ENCODE measurements around the gene TMEM25.

Gene TMEM25

GRCh38 chr11:118524356-118524755 lies 6.6 kb upstream of the TMEM25 start:
- CTCF ChIA-PET, result interaction anchor here (0.7 to 0.9 kb wide), 2 partner anchors 20 to 43 kb away, joined by 3 read pairs; no protein-coding TSS in a partner anchor
- no peak for DNase-seq (ENCODE audit: extremely low spot score)
- POLR2A ChIA-PET, result no interaction called here
- TF ChIP-seq CTBP1 (IDR thresholded peaks at IDR 0.05; ENCODE audit: borderline replicate concordance) (no peak), NFRKB (IDR thresholded peaks at IDR 0.05) (no peak), FOXK2 (IDR thresholded peaks at IDR 0.05) (no peak), BHLHE40 (IDR thresholded peaks at IDR 0.05; ENCODE audit: borderline replicate concordance) (no peak), FOXM1 (IDR thresholded peaks at IDR 0.05; ENCODE audit: borderline replicate concordance) (no peak), SUZ12 (IDR thresholded peaks at IDR 0.05) (no peak), ELF4 (IDR thresholded peaks at IDR 0.05) (no peak), L3MBTL2 (conservative IDR thresholded peaks at IDR 0.05) (no peak), PKNOX1 (IDR thresholded peaks at IDR 0.05) (no peak), ARNT (IDR thresholded peaks at IDR 0.05) (no peak), FOXA1 (IDR thresholded peaks at IDR 0.05) (no peak), HDGF (IDR thresholded peaks at IDR 0.05; ENCODE audit: borderline replicate concordance) (no peak), ZNF384 (IDR thresholded peaks at IDR 0.05) (no peak), TARDBP (IDR thresholded peaks at IDR 0.05) (no peak), SP1 (IDR thresholded peaks at IDR 0.05) (no peak), LEF1 (IDR thresholded peaks at IDR 0.05; ENCODE audit: borderline replicate concordance) (no peak)

GRCh38 chr11:118524757-118525470 lies 6.1 kb upstream of the TMEM25 start:
- TF ChIP-seq TARDBP (IDR thresholded peaks at IDR 0.05), result no peak
- no peak for TF ChIP-seq FOXA1 (IDR thresholded peaks at IDR 0.05)
- no peak for TF ChIP-seq ELF4 (IDR thresholded peaks at IDR 0.05)
- no peak for TF ChIP-seq LEF1 (IDR thresholded peaks at IDR 0.05; ENCODE audit: borderline replicate concordance)
- no peak for TF ChIP-seq BHLHE40 (IDR thresholded peaks at IDR 0.05; ENCODE audit: borderline replicate concordance)
- no peak for TF ChIP-seq FOXK2 (IDR thresholded peaks at IDR 0.05)
- TF ChIP-seq PKNOX1 (IDR thresholded peaks at IDR 0.05), result no peak
- no peak for TF ChIP-seq ZNF384 (IDR thresholded peaks at IDR 0.05)
- no peak for TF ChIP-seq SP1 (IDR thresholded peaks at IDR 0.05)
- TF ChIP-seq SUZ12 (IDR thresholded peaks at IDR 0.05), result no peak
- no peak for TF ChIP-seq FOXM1 (IDR thresholded peaks at IDR 0.05; ENCODE audit: borderline replicate concordance)
- TF ChIP-seq CTBP1 (IDR thresholded peaks at IDR 0.05; ENCODE audit: borderline replicate concordance), result no peak
- TF ChIP-seq ARNT (IDR thresholded peaks at IDR 0.05), result no peak
- POLR2A ChIA-PET, result no interaction called here
- CTCF ChIA-PET, result interaction anchor here (0.6 to 0.7 kb wide), 2 partner anchors 42 to 44 kb away, joined by 3 read pairs; no protein-coding TSS in a partner anchor

GRCh38 chr11:118526688-118527087 lies 4.3 kb upstream of the TMEM25 start:
- POLR2A ChIA-PET, result no interaction called here
- TF ChIP-seq BHLHE40 (IDR thresholded peaks at IDR 0.05; ENCODE audit: borderline replicate concordance) (no peak), ELF4 (IDR thresholded peaks at IDR 0.05) (no peak), SP1 (IDR thresholded peaks at IDR 0.05) (no peak), ARNT (IDR thresholded peaks at IDR 0.05) (no peak), NFRKB (IDR thresholded peaks at IDR 0.05) (no peak), PKNOX1 (IDR thresholded peaks at IDR 0.05) (no peak), FOXM1 (IDR thresholded peaks at IDR 0.05; ENCODE audit: borderline replicate concordance) (no peak), TARDBP (IDR thresholded peaks at IDR 0.05) (no peak), SUZ12 (IDR thresholded peaks at IDR 0.05) (no peak), FOXA1 (IDR thresholded peaks at IDR 0.05) (no peak), L3MBTL2 (conservative IDR thresholded peaks at IDR 0.05) (no peak), LEF1 (IDR thresholded peaks at IDR 0.05; ENCODE audit: borderline replicate concordance) (no peak), HDGF (IDR thresholded peaks at IDR 0.05; ENCODE audit: borderline replicate concordance) (no peak)
- CTCF ChIA-PET, result interaction anchor here (0.8 kb wide), 1 partner anchor 22 kb away, joined by 3 read pairs; no protein-coding TSS in a partner anchor
- no peak for DNase-seq (ENCODE audit: extremely low spot score)

More at GRCh38 chr11:118524757-118525470, 6.1 kb upstream of the TMEM25 start:
- DNase-seq (ENCODE audit: extremely low spot score), result no peak

GRCh38 chr11:118527109-118527508 lies 3.9 kb upstream of the TMEM25 start, which contains the start of gene TTC36:
Gene TTC36 (plus strand): TSS chr11:118527474. CDS start chr11:118527495, 21 bp downstream.
- TF ChIP-seq HDGF (IDR thresholded peaks at IDR 0.05; ENCODE audit: borderline replicate concordance) (no peak), PKNOX1 (IDR thresholded peaks at IDR 0.05) (no peak), FOXA1 (IDR thresholded peaks at IDR 0.05) (no peak), CTBP1 (IDR thresholded peaks at IDR 0.05; ENCODE audit: borderline replicate concordance) (no peak), SP1 (IDR thresholded peaks at IDR 0.05) (no peak), ELF4 (IDR thresholded peaks at IDR 0.05) (no peak), BHLHE40 (IDR thresholded peaks at IDR 0.05; ENCODE audit: borderline replicate concordance) (no peak), FOXM1 (IDR thresholded peaks at IDR 0.05; ENCODE audit: borderline replicate concordance) (no peak), NFRKB (IDR thresholded peaks at IDR 0.05) (no peak)
- ChIA-PET POLR2A (no interaction called here), CTCF (no interaction called here)
- DNase-seq (ENCODE audit: extremely low spot score), result no peak

GRCh38 chr11:118528511-118528910 lies 2.5 kb upstream of the TMEM25 start:
- ChIA-PET POLR2A (no interaction called here), CTCF (no interaction called here)
- DNase-seq (ENCODE audit: extremely low spot score), result no peak
- TF ChIP-seq SP1 (IDR thresholded peaks at IDR 0.05), result no peak
- TF ChIP-seq LEF1 (IDR thresholded peaks at IDR 0.05; ENCODE audit: borderline replicate concordance), result no peak
- no peak for TF ChIP-seq CTBP1 (IDR thresholded peaks at IDR 0.05; ENCODE audit: borderline replicate concordance)
- TF ChIP-seq ELF4 (IDR thresholded peaks at IDR 0.05), result no peak
- no peak for TF ChIP-seq HDGF (IDR thresholded peaks at IDR 0.05; ENCODE audit: borderline replicate concordance)
- no peak for TF ChIP-seq BHLHE40 (IDR thresholded peaks at IDR 0.05; ENCODE audit: borderline replicate concordance)
- TF ChIP-seq FOXK2 (IDR thresholded peaks at IDR 0.05), result no peak

Measured in HEK293T (cell line).